Ovary (tissue), 3 donors: Measurements from ENCODE around the gene LAG3.

Experiments
- CTCF ChIP-seq, 3 donors: fragments of 450-650 bp in 2 of 3; fragments of 200-600 bp in 1 of 3; IDR thresholded peaks; one replicate each; pipeline versions ENCODE4 v1.5.1 to v1.8.0; 2016 to 2022; ENCODE audit warnings: antibody characterized with exemption in 3 of 3, mild to moderate bottlenecking in 1 of 3
- POLR2A ChIP-seq: fragments of 450-650 bp; IDR thresholded peaks from one replicate; pipeline ENCODE4 v1.6.1; 2017; ENCODE audit warnings: antibody characterized with exemption, mild to moderate bottlenecking, moderate library complexity
- donor health status: DM: no; HTN: no; CAD: no.

- TF ChIP-seq CTCF (IDR thresholded peaks at IDR 0.05): no peak
- TF ChIP-seq POLR2A: no peak
Measured at GRCh38 chr12:6772331-6772695, at the start of gene LAG3.
